HL-60 (cell line): Measurements from ENCODE around the gene ITGA3.

ENCODE experiments used
- DNase-seq, 2 experiments: peaks; one replicate each; pipeline ENCODE4 v3.0.0-alpha.2; 2010 to 2020; ENCODE audit warnings: low read depth in 1 of 2, low spot score in 1 of 2
- H3K27ac ChIP-seq: fragments of 250-450 bp; sonication (Bioruptor Pico); replicated peaks from 2 replicates; pipeline ENCODE4 v1.5.1; 2020; ENCODE audit warnings: mild to moderate bottlenecking, moderate library complexity
- H3K27me3 ChIP-seq: fragments of 250-450 bp; sonication (Bioruptor Pico); 2 replicates; pipeline ENCODE4 v1.5.1; 2021; ENCODE audit warnings: mild to moderate bottlenecking, moderate library complexity; ENCODE audit not compliant: insufficient read depth, poor library complexity, severe bottlenecking
- H3K4me3 ChIP-seq: replicated peaks from 2 replicates; pipeline ENCODE4 v1.5.1; 2011; ENCODE audit warnings: mild to moderate bottlenecking, control low read depth, low read length; ENCODE audit not compliant: insufficient read depth
- CTCF ChIP-seq: IDR thresholded peaks from one replicate; pipeline ENCODE4 v1.5.1; 2011; ENCODE audit warnings: low read length, control low read depth, inconsistent platforms; ENCODE audit not compliant: insufficient read depth
- GABPA ChIP-seq: IDR thresholded peaks from 2 replicates; pipeline ENCODE4 v1.6.1; 2012; ENCODE audit warnings: low read depth
- POLR2AphosphoS5 ChIP-seq: IDR thresholded peaks from 2 replicates; pipeline ENCODE4 v1.6.1; 2012; ENCODE audit warnings: low read depth
- REST ChIP-seq: IDR thresholded peaks from 2 replicates; pipeline ENCODE4 v1.6.1; 2012; ENCODE audit warnings: low read depth; ENCODE audit not compliant: insufficient replicate concordance
- SPI1 ChIP-seq: IDR thresholded peaks from 2 replicates; pipeline ENCODE4 v1.6.1; 2012; ENCODE audit warnings: low read depth, mild to moderate bottlenecking, borderline replicate concordance

The ITGA3 gene

DNA sequence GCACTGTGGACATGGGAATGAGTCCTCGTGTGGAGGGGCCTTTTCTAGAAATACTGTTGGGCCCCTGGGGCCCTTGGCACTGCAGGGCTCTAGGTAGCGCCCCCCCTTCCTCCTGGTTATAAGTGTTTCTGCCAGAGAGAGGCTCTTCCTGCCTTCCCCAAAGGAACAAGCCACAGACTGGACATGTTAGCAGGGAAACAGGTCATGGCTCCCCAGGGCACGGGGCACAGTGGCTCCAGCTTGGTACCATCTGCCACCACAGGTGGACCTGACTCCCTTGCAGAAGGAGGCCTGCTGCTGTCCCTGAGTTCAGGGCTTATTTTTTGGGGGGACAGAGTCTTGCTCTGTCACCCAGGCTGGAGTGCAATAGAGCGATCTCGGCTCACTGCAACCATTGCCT lies 48.0 kb downstream of the ITGA3 start:
- DNase-seq, result no peak
- TF ChIP-seq SPI1 (no peak), CTCF (no peak), POLR2AphosphoS5 (no peak), GABPA (no peak), REST (no peak)
- H3K27me3 ChIP-seq, result no peaks in the 10 kb centered on the region
- H3K4me3 ChIP-seq, result no peak overlapping the region
- no peak overlapping the region for H3K27ac ChIP-seq

GRCh38 chr17:50105811-50106210 lies 49.9 kb downstream of the ITGA3 start:
- Histone ChIP-seq H3K4me3 (no peak overlapping the region), H3K27ac (no peak overlapping the region), H3K27me3 (no peaks in the 10 kb centered on the region)
- DNase-seq, result no peak
- TF ChIP-seq GABPA, result no peak

DNA sequence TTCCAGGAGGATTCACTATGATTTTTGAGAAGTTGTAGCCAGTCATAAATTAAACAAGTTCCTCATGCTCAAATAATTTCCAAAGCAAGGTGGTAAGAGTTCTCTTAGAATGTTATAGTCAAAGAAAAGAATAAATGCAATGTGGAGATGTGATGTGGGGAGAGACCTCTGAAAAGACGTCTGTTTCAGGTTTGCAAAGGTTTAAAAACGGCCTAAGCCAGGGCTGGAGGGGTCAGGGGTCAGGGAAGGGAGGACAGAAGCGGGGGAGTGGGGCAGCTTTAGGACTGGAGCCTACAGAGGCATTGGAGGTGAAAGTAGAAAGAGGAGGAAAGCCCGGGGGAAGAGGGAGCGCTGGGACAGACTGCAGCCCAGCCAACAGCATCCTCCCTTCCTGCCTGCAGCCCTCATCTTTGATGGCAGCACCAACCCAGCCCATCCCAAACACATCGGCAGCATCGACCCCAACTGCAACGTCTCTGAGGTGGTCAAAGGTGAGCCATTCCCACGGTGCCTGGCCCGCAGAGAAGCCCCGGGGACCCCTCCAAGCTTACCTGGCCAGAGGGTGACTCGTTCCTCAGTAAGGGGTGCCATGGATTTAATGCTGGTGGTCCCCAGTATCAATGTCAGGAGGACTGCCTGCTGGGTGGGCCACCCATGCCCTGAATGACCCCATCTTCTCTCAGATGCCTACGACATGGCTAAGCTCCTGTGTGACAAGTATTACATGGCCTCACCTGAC lies 50.7 kb downstream of the ITGA3 start:
- Histone ChIP-seq H3K27ac (no peak overlapping the region), H3K4me3 (no peak overlapping the region), H3K27me3 (no peaks in the 10 kb centered on the region)
- no peak for TF ChIP-seq POLR2AphosphoS5
- TF ChIP-seq GABPA, result no peak
- no peak for TF ChIP-seq CTCF
- no peak for TF ChIP-seq REST
- TF ChIP-seq SPI1, result no peak
- no peak for DNase-seq

DNA sequence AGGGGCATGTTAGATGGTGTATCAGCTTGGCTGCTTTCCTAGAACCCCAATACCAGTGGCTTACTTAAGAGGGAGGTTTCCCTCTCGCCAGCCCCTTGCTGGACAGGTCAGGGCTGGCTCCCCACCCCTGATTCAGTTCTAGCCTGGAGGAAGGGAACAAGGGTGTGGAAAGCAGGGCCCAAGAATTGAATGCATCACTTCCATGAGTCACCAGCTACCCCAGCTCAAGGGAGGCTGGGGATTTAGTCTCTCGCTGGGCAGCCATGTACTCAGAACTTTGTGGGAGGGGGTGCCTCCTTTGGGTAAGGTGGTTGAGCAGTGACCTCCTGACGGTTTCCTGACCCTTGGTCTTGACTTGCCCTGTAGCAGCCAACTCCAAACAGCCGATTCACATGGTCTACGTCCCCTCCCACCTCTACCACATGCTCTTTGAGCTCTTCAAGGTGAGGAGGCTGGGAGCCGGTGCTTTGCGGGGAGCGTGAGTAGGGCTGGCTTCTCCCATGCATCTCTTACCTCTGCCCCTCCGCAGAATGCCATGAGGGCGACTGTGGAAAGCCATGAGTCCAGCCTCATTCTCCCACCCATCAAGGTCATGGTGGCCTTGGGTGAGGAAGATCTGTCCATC lies 52.0 kb downstream of the ITGA3 start:
- DNase-seq, result no peak
- no peak overlapping the region for H3K4me3 ChIP-seq
- H3K27me3 ChIP-seq, result no peaks in the 10 kb centered on the region
- TF ChIP-seq CTCF (no peak), POLR2AphosphoS5 (no peak), REST (no peak), SPI1 (no peak), GABPA (no peak)
- no peak overlapping the region for H3K27ac ChIP-seq
